Stimulated activated CD8-positive, alpha-beta memory T cell treated with anti-CD3 and anti-CD28 coated beads, Interleukin-4, amount 100 ng/mL, for 1 hour (primary cell): ENCODE measurements around the gene FITM1.
A peak's percentile ranks its signal among the peaks of the same experiment; 100 is the strongest.

ENCODE experiments used
- DNase-seq, 2 donors: peaks; one replicate each; pipeline ENCODE4 v3.0.0-alpha.2; 2020; ENCODE audit warnings: low read depth in 2 of 2, low spot score in 1 of 2

FITM1 gene

DNA sequence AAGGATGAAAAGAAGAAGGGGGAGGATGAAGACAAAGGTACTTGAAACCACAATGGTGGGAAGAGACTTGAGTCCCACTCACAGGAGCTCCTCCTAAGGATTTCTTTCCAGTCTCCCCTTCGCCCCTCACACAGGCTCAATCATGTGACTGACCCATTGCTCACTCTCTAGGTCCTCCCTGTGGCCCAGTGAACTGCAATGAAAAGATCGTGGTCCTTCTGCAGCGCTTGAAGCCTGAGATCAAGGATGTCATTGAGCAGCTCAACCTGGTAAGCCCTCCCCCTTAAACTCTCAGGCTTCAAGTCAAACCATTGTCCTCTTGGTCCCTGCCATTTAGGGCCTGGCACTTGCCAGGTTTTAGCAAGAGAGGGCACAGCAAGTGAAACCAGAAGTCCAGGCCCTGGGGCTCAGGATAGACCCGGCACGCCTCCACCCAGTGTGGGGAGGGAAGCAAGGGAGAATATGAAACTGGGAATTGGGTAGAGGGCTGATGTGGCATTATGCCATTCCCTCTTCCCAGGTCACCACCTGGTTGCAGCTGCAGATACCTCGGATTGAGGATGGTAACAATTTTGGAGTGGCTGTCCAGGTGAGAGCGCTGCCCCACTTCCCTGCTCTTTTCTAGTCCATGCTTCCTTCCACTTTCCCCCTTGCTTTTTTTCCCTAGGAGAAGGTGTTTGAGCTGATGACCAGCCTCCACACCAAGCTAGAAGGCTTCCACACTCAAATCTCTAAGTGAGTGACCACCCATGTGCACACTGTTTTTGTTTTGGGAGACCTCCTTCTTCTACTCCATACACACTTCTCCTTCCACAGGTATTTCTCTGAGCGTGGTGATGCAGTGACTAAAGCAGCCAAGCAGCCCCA, 7.3 kb downstream of the FITM1 start:
- no peak for DNase-seq

DNA sequence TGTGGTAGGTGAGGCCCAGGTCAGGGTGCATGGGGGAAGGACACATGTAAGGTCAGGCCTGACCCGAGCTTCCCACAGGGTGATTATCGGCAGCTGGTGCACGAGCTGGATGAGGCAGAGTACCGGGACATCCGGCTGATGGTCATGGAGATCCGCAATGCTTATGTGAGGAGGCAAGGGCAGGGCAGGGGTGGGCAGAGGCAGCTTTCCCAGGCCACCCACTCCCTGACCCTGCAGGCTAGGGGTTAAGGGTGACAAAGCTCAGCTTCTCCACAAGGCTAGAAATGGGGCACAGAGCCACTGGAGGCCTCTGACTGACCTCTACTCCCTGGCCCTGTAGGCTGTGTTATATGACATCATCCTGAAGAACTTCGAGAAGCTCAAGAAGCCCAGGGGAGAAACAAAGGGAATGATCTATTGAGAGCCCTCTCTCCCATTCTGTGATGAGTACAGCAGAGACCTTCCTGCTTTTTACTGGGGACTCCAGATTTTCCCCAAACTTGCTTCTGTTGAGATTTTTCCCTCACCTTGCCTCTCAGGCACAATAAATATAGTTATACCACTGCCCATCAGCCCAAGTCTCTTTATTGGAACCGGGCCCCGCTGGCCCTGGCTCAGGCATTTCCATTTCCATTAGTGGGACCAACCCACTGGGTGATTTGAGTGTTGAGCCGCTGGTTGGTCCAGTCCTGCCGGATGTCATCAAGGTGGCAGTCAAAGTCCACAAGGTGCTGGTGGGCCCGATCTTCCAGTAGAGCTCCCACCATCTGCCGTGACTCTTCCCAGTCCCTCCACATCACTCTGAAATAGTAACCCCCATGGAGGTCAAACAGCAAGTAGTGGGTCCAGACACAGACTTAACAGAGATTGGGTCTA, 8.2 kb downstream of the FITM1 start:
- no peak for DNase-seq

DNA sequence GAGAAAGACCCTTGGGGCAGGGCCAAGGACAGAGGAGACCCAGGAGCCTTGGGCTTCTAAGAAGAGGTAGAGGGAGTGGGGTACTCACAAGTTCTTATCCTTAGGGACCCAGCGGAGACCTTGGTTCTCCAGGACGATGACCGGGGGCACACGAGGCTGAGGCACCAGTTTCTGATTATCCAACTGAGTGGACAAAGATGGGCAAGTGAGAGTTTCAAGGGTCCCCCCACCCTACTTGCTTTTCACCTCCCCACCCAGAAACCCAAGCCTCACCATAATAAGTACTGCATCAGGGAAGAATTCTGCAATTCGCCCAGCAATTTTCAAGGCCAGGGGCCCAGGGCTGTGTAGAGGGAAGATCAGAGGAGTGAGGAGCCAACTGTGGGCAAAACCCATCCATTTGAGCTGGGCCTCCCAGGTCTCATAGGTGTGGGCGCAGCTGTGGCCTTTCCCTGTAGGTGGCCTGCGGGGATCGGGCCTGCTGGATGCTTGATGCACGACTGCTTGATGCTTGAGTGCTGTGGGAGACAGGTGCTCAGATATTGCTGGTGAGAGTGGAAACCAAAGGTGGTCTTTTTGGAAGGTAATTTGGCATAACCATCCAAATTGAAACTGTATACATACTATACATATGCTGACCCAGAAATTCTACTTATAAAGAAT, 8.9 kb downstream of the FITM1 start:
- DNase-seq: no peak

DNA sequence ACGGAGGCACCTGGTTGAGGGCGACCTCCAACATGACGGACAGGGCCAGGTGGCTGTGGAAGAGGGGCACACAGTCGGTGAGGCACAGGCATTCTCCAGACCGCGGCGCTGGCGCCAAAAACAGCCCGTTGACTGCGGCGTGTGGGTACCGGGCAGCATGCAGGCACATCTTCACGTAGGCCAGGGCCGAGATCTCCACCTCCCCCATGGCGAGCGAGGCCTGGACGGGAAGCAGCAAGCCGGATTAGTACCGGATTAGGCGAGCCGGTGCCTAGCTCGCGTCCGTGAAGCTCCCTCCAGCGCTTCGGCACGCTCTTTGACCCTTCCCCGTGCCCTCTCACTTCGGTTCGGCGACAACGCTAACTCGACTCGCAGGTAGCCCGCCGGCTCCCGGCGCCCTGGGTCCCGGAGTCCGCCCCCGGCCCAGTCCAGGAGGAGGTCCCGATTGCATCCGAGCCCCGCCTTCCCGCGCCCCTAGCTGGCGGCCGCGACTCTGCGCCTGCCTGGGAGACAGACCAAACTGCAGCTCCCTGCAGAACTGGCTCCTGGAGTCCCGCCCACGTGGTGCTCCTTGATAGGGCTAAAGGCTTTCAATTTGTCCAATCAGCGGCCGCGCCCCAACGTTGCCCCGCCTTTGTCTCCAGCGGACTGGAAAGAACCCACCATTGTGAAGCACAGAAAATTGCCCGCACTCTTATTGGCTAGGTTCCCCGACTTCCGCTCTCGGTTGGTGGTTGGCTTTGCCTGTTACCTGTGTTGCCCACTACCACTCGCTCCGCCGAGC, 10.8 kb downstream of the FITM1 start, which contains the start of gene EMC9:
Gene EMC9, minus strand, starts transcription at position 495 of the 784 bp plus-strand sequence. Its CDS starts 287 bp downstream, at position 208.
- DNase-seq: peak; percentile 98 to 99

DNA sequence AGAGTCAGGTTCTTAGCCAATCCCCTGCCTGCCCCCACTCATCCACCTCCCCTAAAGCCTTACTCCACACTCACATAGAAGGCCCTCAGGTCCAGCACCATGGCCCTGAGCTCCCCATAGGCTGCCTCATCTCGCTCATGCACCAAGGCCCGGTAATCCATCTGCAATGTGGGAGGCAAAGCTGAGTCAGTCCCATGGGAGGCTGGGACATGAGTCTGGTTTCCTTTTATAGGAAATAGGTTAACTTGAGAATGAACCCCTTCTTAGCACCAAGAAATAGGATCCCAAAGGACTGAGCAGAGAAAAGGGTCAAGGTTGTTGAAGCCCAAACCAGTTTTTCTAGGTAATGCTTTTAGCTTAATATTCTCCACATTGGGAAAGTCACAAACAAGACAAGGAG, 13.1 kb downstream of the FITM1 start:
- DNase-seq: no peak

DNA sequence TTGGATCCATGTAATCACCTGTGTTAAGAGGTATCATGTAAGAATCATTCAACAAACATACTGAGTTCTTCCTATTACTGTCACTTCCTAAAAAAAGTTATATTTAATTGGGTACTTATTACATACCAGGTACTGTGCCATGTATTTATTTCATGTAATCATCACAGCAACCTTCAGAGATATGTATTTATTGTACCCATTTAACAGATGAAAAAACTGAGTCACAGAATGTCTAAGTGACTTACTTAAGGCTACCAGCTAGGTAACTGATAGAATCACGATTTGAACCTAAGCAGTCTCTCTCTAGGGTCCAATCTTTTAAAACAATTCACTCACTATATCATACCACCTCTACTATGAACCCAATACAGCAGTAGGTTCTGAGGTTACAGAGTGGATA, 14.0 kb downstream of the FITM1 start:
- no peak for DNase-seq

DNA sequence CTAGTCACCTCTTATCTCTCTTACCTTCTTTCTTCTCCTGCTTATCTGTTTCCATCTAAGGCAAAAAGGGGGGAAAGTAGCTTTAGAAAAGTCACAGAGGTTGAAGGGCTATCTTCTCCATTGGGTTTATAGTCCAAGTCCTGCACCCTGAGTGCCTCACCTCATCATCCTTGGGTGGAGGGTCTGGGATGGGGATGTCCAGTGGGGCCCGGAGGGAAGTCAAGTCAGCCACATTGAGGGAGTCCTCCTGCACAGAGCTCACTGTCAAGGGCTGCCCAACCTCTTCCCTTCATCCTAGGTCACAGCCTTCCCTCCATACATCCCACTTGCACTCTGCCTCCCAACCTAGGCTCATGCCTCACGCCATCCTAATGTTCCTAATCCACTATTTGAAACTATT, 14.8 kb downstream of the FITM1 start:
- no peak for DNase-seq

DNA sequence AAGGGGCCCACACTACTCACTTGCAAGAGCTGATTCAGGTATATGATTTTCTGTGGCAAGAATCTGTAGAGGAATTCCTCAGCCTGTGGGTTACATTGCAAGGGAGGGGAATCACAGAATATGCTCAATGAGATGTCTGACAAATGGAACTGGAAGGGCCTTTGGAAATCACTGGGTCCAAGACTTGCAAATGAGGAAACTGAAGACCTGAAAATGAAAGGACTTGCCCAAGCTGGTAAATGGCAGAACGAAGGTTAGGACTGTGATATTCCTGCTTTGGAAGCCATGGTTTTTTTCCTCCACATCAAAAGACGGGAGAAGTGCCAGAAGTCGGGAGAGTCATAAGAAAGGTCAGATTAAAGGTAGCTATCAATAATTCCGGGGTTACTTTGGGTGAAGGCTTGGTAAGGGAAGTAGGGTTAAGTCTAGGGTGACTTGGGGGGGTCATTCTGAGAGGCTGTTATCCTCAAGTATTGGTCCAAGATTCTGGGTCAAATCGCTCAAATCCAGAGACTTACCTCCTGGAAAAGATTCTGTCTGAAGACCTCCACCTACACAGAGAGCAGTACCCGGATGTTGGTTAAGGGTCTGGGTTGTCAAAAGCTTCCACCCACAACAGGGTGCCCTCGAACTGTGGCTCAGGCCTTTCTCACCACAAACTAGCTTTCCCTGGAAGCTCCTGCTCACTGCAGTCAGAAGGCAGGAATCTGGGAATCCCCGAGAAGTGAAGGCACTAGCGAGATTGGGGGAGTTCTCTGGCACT, 15.4 kb downstream of the FITM1 start:
- no peak for DNase-seq

DNA sequence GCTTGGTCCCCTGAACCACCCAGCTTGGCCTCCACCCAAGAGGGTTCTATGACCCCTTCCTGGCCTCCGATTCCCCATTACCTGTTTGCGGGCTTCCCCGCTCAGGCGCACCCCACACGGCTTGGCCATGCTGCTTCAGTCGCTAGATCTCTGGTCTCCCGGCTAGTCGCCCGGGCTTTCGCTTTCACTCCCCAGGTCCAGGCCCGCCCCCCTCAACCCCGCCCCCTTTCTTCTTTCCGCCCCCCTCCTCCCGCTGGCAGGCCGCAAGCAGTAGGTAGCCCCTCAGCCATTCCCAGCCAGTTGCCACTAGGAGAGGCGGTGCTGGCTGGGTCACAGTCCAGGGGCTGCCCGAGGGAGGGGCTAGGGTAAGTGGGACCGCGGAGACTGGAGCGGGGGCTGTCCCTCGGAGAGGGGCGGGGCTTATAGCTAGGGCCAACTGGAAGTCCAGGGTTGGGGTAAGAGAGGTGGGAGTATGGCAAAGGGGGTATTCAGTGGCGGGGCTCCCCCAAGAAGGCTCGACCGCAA, 16.1 kb downstream of the FITM1 start, which contains the start of gene PSME2:
Gene PSME2, minus strand, starts transcription at position 158 of the 525 bp plus-strand sequence. Its CDS starts 29 bp downstream, at position 129.
- peak; percentile 65 to 69 for DNase-seq

DNA sequence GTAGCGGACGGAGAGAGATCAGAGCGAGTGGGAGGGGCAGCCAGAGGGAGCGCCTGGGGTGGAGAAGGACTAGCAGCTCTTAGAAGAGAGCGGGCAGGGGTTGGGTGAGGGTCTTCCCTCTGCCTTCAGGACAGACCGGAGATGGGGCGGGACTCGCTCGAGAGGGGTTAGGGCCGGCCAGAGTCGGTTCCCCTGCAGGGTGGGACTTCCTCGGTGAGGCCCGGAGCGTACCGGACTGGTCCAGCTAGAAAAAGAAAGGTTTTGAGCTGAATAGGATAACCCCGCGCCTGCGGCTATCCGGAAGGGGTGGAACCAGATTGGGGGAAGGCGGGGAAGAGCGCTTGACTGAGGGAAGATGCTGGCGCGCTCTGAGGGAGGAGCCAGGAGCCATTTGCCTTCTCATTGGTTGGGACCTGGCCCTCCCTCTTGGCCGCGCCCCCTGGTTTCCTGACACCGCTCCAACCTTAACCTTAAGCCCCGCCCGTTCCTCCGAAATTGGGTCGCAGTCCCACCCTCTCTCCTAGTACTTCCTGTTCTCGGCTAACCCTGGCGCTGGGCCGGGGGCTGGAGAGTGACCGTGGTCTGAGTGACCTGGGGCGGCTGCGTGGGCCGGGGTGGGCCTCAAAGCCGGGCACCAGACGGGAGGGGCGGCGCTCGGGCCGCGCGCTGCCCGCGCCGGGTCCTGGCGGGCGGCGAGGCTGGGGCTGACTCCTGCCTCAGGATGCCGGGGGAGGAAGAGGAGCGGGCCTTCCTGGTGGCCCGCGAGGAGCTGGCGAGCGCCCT, 16.7 kb downstream of the FITM1 start, which contains the start of gene RNF31:
Gene RNF31, plus strand, starts transcription at position 521 of the 783 bp plus-strand sequence. Its CDS starts 201 bp downstream, at position 722.
- DNase-seq: peak; percentile 90 to 94

DNA sequence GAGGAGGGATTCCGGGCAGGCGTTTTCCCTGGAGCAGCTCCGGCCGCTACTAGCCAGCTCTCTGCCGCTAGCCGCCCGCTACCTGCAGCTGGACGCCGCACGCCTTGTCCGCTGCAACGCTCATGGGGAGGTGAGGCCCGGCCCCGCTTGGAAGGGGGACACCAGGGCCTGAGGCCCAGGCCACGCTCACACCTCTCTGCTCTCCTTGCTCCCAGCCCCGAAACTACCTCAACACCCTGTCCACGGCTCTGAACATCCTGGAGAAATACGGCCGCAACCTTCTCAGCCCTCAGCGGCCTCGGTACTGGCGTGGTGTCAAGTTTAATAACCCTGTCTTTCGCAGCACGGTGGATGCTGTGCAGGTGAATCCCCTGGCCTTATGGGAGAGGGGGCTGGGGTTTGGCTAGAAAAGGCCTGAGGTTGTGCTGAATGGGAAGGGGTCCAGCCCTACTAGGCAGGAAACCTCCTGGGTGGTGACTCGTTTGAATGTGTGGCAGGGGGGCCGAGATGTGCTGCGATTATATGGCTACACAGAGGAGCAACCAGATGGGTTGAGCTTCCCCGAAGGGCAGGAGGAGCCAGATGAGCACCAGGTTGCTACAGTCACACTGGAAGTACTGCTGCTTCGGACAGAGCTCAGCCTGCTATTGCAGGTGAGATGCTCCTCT, 17.4 kb downstream of the FITM1 start:
- no peak for DNase-seq

DNA sequence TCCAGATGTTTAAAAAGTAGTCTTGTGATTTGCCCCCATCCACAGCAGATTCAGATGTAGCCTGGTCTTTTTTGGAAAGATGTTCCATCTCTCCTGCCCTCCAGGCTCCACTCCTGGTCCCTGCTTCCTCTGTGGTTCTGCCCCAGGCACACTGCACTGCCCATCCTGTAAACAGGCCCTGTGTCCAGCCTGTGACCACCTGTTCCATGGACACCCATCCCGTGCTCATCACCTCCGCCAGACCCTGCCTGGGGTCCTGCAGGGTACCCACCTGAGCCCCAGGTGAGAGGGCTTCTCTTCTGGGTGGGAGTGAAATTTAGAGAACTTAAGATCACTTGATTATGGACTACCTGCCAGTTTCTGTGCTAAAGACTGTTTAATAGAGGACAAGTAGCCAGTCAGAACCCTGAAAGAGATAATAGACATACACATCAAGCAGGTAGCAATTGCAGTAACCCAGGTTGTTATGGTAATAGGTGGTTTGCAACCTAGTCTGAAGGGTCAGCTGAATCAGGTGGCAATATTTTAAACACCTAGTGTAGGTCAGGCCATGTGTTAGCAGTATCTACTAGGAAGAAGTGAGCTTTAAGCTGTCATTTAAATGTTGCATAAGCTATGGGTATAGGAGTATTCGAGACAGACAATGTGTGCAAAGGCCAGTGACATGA, 19.0 kb downstream of the FITM1 start:
- no peak for DNase-seq

DNA sequence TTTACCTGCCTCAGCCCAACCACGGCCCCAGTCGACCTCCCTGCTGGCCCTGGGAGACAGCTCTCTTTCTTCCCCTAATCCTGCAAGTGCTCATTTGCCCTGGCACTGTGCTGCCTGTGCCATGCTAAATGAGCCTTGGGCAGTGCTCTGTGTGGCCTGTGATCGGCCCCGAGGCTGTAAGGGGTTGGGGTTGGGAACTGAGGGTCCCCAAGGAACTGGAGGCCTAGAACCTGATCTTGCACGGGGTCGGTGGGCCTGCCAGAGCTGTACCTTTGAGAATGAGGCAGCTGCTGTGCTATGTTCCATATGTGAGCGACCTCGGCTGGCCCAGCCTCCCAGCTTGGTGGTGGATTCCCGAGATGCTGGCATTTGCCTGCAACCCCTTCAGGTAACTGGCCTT, 19.6 kb downstream of the FITM1 start:
- no peak for DNase-seq

DNA sequence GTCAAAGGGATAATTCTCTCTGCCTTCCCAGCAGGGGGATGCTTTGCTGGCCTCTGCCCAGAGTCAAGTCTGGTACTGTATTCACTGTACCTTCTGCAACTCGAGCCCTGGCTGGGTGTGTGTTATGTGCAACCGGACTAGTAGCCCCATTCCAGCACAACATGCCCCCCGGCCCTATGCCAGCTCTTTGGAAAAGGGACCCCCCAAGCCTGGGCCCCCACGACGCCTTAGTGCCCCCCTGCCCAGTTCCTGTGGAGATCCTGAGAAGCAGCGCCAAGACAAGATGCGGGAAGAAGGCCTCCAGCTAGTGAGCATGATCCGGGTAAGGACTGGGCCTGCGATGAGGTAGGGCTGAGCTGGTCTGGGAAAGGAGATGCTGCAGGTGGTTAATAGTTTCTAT, 20.1 kb downstream of the FITM1 start:
- DNase-seq: no peak

DNA sequence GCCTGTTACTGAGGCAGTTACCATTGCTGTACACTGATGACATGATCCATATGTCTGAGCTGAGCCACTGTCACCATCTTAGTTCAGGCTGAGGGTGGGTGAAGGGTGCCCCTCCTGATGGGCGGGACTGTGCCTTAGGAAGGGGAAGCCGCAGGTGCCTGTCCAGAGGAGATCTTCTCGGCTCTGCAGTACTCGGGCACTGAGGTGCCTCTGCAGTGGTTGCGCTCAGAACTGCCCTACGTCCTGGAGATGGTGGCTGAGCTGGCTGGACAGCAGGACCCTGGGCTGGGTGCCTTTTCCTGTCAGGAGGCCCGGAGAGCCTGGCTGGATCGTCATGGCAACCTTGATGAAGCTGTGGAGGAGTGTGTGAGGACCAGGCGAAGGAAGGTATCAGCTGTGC, 20.5 kb downstream of the FITM1 start:
- DNase-seq: no peak

DNA sequence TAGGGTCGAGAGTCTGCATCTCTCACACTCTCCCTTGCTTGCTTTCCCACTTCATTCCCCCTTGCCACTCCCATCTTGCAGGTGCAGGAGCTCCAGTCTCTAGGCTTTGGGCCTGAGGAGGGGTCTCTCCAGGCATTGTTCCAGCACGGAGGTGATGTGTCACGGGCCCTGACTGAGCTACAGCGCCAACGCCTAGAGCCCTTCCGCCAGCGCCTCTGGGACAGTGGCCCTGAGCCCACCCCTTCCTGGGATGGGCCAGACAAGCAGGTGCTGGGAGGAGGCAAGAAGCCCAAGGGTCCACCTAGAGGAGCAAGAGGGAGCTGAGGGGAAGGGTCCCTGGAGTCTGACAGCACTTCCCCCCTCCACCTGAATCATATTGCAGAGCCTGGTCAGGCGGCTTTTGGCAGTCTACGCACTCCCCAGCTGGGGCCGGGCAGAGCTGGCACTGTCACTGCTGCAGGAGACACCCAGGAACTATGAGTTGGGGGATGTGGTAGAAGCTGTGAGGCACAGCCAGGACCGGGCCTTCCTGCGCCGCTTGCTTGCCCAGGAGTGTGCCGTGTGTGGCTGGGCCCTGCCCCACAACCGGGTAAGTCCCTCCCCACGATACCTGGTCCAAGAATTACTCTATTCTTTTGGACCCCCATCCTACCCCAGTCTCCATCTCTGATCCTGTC, 21.1 kb downstream of the FITM1 start:
- no peak for DNase-seq

DNA sequence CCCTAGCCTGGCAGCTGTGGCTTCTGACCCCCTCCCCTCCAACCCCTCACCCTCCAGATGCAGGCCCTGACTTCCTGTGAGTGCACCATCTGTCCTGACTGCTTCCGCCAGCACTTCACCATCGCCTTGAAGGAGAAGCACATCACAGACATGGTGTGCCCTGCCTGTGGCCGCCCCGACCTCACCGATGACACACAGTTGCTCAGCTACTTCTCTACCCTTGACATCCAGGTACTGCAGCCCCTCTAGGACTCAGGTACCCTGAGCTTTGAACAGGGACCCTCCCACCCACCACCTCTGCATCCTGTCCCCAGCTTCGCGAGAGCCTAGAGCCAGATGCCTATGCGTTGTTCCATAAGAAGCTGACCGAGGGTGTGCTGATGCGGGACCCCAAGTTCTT, 24.6 kb downstream of the FITM1 start:
- no peak for DNase-seq
